GM23338 (cell line): ENCODE measurements around the gene NIPAL4. TPM values are rescaled to one million over a fixed set of nuclear protein-coding genes. Genes with fewer than 3 reads are reported as not detected.

Source experiments
- ATAC-seq: fragments of 200-7000 bp; cut with Tn5 transposase; 3 replicates; pipeline ENCODE4 v1.9.1; 2020
- DNase-seq: peaks from one replicate; pipeline ENCODE4 v3.0.0-alpha.2; 2015; ENCODE audit warnings: low spot score
- H2AFZ ChIP-seq: fragments of 200-600 bp; sonication (generic); 2 replicates; pipeline ENCODE4 v1.8.0; 2016; ENCODE audit warnings: antibody characterized with exemption, mild to moderate bottlenecking, moderate library complexity
- H3F3A ChIP-seq: fragments of 200-600 bp; sonication (generic); replicated peaks from 2 replicates; pipeline ENCODE4 v1.8.0; 2017; ENCODE audit warnings: antibody characterized with exemption, mixed run types, low read depth
- H3K27ac ChIP-seq: fragments of 200-600 bp; sonication (generic); 2 replicates; pipeline ENCODE4 v1.6.1; 2016; ENCODE audit warnings: low read depth
- H3K27me3 ChIP-seq: fragments of 200-600 bp; sonication (generic); 2 replicates; pipeline ENCODE4 v1.8.0; 2016; ENCODE audit warnings: mild to moderate bottlenecking, mixed run types, moderate library complexity; ENCODE audit not compliant: insufficient read depth
- H3K36me3 ChIP-seq: fragments of 200-600 bp; sonication (generic); 2 replicates; pipeline ENCODE4 v1.8.0; 2016; ENCODE audit warnings: mild to moderate bottlenecking; ENCODE audit not compliant: insufficient read depth
- H3K4me1 ChIP-seq: fragments of 200-600 bp; sonication (generic); 2 replicates; pipeline ENCODE4 v1.8.0; 2016; ENCODE audit warnings: mild to moderate bottlenecking, moderate library complexity; ENCODE audit not compliant: insufficient read depth
- H3K4me2 ChIP-seq: fragments of 200-600 bp; sonication (generic); 2 replicates; pipeline ENCODE4 v1.7.1; 2017; ENCODE audit warnings: mixed run types
- H3K4me3 ChIP-seq: fragments of 200-600 bp; sonication (generic); 2 replicates; pipeline ENCODE4 v1.6.1; 2016; ENCODE audit warnings: mixed run types
- H3K79me2 ChIP-seq: fragments of 200-600 bp; sonication (generic); replicated peaks from 2 replicates; pipeline ENCODE4 v1.8.0; 2017; ENCODE audit warnings: mild to moderate bottlenecking; ENCODE audit not compliant: insufficient read depth
- H3K9me2 ChIP-seq: fragments of 200-600 bp; sonication (generic); 2 replicates; pipeline ENCODE4 v1.8.0; 2017; ENCODE audit not compliant: insufficient read depth
- H4K20me1 ChIP-seq: fragments of 200-600 bp; sonication (generic); replicated peaks from 2 replicates; pipeline ENCODE4 v1.8.0; 2017; ENCODE audit warnings: mild to moderate bottlenecking; ENCODE audit not compliant: insufficient read depth
- H3K27ac Mint-ChIP-seq: 2 replicates; pipeline ENCODE4 v1.8.0; 2020; ENCODE audit warnings: inconsistent platforms, mild to moderate bottlenecking, moderate library complexity, mixed read lengths
- H3K27me3 Mint-ChIP-seq: 3 replicates; pipeline ENCODE4 v1.8.0; 2022; ENCODE audit warnings: low read depth, mild to moderate bottlenecking, moderate library complexity, mixed read lengths, inconsistent platforms; ENCODE audit not compliant: insufficient read depth, poor library complexity
- H3K36me3 Mint-ChIP-seq: 3 replicates; pipeline ENCODE4 v1.8.0; 2021; ENCODE audit warnings: low read depth, mild to moderate bottlenecking, inconsistent platforms, moderate library complexity, mixed read lengths
- H3K4me1 Mint-ChIP-seq: 3 replicates; pipeline ENCODE4 v1.8.0; 2020; ENCODE audit warnings: mild to moderate bottlenecking, inconsistent platforms, mixed read lengths
- H3K4me3 Mint-ChIP-seq: 3 replicates; pipeline ENCODE4 v1.8.0; 2021; ENCODE audit warnings: moderate library complexity, mild to moderate bottlenecking, inconsistent platforms, mixed read lengths
- H3K9me3 Mint-ChIP-seq: 3 replicates; pipeline ENCODE4 v1.8.0; 2020; ENCODE audit warnings: moderate library complexity, mild to moderate bottlenecking, inconsistent platforms, mixed read lengths
- CREB1 ChIP-seq: fragments of 250-450 bp; sonication (Bioruptor Pico); IDR thresholded peaks from 2 replicates; pipeline ENCODE4 v1.5.0; 2020; ENCODE audit warnings: low read depth, mild to moderate bottlenecking, moderate library complexity
- EZH2 ChIP-seq: fragments of 200-600 bp; sonication (generic); IDR thresholded peaks from one replicate; pipeline ENCODE4 v1.8.0; 2017; ENCODE audit warnings: antibody characterized with exemption, mild to moderate bottlenecking, low read depth; ENCODE audit not compliant: unreplicated experiment
- EZH2phosphoT487 ChIP-seq: fragments of 200-600 bp; sonication (generic); IDR thresholded peaks from one replicate; pipeline ENCODE4 v1.8.1; 2018; ENCODE audit warnings: antibody characterized with exemption; ENCODE audit not compliant: unreplicated experiment
- JUNB ChIP-seq: IDR thresholded peaks from one replicate; pipeline ENCODE4 v1.6.1; 2016; ENCODE audit warnings: antibody characterized with exemption; ENCODE audit not compliant: unreplicated experiment
- NANOG ChIP-seq: IDR thresholded peaks from 2 replicates; pipeline ENCODE4 v1.6.1; 2016; ENCODE audit warnings: antibody characterized with exemption, borderline replicate concordance
- POLR2AphosphoS5 ChIP-seq: IDR thresholded peaks from 2 replicates; pipeline ENCODE4 v1.6.1; 2016; ENCODE audit warnings: antibody characterized with exemption, low read depth
- STAT1 ChIP-seq: IDR thresholded peaks from one replicate; pipeline ENCODE4 v1.6.1; 2016; ENCODE audit warnings: antibody characterized with exemption; ENCODE audit not compliant: unreplicated experiment
- ZNF114 ChIP-seq: fragments of 250-450 bp; sonication (Bioruptor Pico); IDR thresholded peaks from 2 replicates; pipeline ENCODE4 v1.5.0; 2020; ENCODE audit warnings: mild to moderate bottlenecking, moderate library complexity
- ZNF331 ChIP-seq: fragments of 250-450 bp; sonication (Bioruptor Pico); IDR thresholded peaks from 2 replicates; pipeline ENCODE4 v1.5.0; 2020; ENCODE audit warnings: low read depth, mild to moderate bottlenecking, moderate library complexity
- polyA plus RNA-seq: library from polyadenylated mRNA; unstranded; fragments of >200 nt; fragmentation: Nextera tagmentation; extraction: Ambion mirVana; gene quantifications from 2 replicates; pipeline ENCODE4 v1.2.1, GENCODE V29; 2016
- total RNA-seq: library from RNA; depleted of rRNA; stranded (reverse); fragments of >200 nt; shearing (Covaris generic); gene quantifications from 2 replicates; pipeline ENCODE4 v1.2.3, GENCODE V29; 2014
- TF ChIP-seq, protein P1 (sequence below): fragments of 250-450 bp; sonication (Bioruptor Pico); IDR thresholded peaks from 2 replicates; pipeline ENCODE4 v1.5.0; 2020; ENCODE audit warnings: mild to moderate bottlenecking, moderate library complexity
- TF ChIP-seq, protein P2 (sequence below), 2 experiments: fragments of 200-600 bp in 1 of 2; sonication (generic) in 1 of 2; conservative IDR thresholded peaks; 2 replicates each; pipeline versions ENCODE4 v1.5.1 to v1.6.1; 2016 to 2017; ENCODE audit warnings: antibody characterized with exemption in 2 of 2, low read depth in 2 of 2, mild to moderate bottlenecking in 2 of 2, moderate library complexity in 1 of 2
- TF ChIP-seq, protein P3 (sequence below): IDR thresholded peaks from one replicate; pipeline ENCODE4 v1.6.1; 2018; ENCODE audit warnings: antibody characterized with exemption; ENCODE audit not compliant: unreplicated experiment
- TF ChIP-seq, protein P4 (sequence below): IDR thresholded peaks from 2 replicates; pipeline ENCODE4 v1.6.1; 2016; ENCODE audit warnings: antibody characterized with exemption

Gene NIPAL4
- total and polyA plus RNA-seq, 2 experiments from 2014 or later: 0.21 TPM; not detected in 1

DNA sequence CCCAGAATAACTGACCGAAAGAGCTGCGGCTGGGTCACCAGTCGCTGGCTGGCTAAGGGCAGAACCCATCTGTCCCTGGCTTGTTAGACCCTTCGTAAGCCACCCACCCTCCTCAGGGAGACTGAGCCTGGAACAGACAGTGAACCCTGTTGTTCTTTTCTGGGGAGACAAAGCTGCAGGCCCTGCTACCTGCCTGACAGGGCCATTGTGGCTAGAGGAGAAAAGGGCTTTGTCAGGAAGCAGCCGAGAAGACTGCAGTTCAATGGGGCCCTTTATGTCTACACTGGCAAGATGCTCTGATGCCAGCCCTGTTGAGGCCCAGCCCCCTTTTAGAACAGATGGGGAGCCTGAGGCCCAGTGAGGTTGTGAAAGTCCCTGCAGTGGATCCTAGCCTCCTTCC lies 3.7 kb upstream of the NIPAL4 start (continued):
- TF ChIP-seq, protein P1, sequence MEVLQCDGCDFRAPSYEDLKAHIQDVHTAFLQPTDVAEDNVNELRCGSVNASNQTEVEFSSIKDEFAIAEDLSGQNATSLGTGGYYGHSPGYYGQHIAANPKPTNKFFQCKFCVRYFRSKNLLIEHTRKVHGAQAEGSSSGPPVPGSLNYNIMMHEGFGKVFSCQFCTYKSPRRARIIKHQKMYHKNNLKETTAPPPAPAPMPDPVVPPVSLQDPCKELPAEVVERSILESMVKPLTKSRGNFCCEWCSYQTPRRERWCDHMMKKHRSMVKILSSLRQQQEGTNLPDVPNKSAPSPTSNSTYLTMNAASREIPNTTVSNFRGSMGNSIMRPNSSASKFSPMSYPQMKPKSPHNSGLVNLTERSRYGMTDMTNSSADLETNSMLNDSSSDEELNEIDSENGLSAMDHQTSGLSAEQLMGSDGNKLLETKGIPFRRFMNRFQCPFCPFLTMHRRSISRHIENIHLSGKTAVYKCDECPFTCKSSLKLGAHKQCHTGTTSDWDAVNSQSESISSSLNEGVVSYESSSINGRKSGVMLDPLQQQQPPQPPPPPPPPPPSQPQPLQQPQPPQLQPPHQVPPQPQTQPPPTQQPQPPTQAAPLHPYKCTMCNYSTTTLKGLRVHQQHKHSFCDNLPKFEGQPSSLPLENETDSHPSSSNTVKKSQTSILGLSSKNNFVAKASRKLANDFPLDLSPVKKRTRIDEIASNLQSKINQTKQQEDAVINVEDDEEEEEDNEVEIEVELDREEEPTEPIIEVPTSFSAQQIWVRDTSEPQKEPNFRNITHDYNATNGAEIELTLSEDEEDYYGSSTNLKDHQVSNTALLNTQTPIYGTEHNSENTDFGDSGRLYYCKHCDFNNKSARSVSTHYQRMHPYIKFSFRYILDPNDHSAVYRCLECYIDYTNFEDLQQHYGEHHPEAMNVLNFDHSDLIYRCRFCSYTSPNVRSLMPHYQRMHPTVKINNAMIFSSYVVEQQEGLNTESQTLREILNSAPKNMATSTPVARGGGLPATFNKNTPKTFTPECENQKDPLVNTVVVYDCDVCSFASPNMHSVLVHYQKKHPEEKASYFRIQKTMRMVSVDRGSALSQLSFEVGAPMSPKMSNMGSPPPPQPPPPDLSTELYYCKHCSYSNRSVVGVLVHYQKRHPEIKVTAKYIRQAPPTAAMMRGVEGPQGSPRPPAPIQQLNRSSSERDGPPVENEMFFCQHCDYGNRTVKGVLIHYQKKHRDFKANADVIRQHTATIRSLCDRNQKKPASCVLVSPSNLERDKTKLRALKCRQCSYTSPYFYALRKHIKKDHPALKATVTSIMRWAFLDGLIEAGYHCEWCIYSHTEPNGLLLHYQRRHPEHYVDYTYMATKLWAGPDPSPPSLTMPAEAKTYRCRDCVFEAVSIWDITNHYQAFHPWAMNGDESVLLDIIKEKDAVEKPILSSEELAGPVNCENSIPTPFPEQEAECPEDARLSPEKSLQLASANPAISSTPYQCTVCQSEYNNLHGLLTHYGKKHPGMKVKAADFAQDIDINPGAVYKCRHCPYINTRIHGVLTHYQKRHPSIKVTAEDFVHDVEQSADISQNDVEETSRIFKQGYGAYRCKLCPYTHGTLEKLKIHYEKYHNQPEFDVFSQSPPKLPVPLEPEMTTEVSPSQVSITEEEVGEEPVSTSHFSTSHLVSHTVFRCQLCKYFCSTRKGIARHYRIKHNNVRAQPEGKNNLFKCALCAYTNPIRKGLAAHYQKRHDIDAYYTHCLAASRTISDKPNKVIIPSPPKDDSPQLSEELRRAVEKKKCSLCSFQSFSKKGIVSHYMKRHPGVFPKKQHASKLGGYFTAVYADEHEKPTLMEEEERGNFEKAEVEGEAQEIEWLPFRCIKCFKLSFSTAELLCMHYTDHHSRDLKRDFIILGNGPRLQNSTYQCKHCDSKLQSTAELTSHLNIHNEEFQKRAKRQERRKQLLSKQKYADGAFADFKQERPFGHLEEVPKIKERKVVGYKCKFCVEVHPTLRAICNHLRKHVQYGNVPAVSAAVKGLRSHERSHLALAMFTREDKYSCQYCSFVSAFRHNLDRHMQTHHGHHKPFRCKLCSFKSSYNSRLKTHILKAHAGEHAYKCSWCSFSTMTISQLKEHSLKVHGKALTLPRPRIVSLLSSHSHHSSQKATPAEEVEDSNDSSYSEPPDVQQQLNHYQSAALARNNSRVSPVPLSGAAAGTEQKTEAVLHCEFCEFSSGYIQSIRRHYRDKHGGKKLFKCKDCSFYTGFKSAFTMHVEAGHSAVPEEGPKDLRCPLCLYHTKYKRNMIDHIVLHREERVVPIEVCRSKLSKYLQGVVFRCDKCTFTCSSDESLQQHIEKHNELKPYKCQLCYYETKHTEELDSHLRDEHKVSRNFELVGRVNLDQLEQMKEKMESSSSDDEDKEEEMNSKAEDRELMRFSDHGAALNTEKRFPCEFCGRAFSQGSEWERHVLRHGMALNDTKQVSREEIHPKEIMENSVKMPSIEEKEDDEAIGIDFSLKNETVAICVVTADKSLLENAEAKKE (CRISPR knock-in tag): no peak
- TF ChIP-seq ZNF114 (CRISPR knock-in tag): no peak
- TF ChIP-seq JUNB: no peak
- TF ChIP-seq, protein P2, sequence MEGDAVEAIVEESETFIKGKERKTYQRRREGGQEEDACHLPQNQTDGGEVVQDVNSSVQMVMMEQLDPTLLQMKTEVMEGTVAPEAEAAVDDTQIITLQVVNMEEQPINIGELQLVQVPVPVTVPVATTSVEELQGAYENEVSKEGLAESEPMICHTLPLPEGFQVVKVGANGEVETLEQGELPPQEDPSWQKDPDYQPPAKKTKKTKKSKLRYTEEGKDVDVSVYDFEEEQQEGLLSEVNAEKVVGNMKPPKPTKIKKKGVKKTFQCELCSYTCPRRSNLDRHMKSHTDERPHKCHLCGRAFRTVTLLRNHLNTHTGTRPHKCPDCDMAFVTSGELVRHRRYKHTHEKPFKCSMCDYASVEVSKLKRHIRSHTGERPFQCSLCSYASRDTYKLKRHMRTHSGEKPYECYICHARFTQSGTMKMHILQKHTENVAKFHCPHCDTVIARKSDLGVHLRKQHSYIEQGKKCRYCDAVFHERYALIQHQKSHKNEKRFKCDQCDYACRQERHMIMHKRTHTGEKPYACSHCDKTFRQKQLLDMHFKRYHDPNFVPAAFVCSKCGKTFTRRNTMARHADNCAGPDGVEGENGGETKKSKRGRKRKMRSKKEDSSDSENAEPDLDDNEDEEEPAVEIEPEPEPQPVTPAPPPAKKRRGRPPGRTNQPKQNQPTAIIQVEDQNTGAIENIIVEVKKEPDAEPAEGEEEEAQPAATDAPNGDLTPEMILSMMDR (conservative IDR thresholded peaks at IDR 0.05; ENCODE audit: low read depth in 2 of 2): no peak
- no peak for TF ChIP-seq CREB1
- TF ChIP-seq NANOG: no peak
- TF ChIP-seq EZH2phosphoT487: no peak
- no peak for TF ChIP-seq POLR2AphosphoS5
- TF ChIP-seq STAT1: no peak

DNA sequence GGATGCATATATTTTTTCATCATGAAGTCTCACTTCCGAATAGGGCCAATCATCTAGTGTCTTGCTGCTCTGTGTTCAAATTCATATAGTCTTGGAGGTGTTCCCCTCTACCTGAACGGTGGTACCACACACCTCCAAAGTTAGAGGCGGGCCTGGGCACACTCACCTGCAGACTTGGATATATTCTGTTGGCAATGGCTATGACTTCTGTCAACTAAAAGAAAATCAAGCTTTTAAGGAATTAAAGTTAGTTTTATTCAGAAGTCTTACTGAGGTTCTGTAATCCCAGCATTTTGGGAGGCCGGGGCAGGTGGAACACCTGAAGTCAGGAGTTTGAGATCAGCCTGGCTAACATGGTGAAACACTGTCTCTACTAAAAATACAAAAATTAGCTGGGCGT lies 2.6 kb upstream of the NIPAL4 start:
- Histone ChIP-seq H3K4me2 (no peak overlapping the region), H3K27me3 (peaks cover 41% of the 10 kb centered on the region), H3F3A (no peaks in the 10 kb centered on the region), H3K36me3 (no peaks in the 10 kb centered on the region), H3K9me2 (no peaks in the 10 kb centered on the region), H2AFZ (no peak overlapping the region), H3K4me1 (peaks cover 17% of the 10 kb centered on the region), H4K20me1 (no peaks in the 10 kb centered on the region), H3K79me2 (no peaks in the 10 kb centered on the region), H3K4me3 (no peak overlapping the region), H3K27ac (no peak overlapping the region)
- Mint-ChIP-seq H3K4me1 (peaks cover 19% of the 10 kb centered on the region; the same call in 2 of the 3 replicates), H3K36me3 (no peaks in the 10 kb centered on the region), H3K27me3 (peaks cover 23% of the 10 kb centered on the region), H3K27ac (no peak overlapping the region), H3K9me3 (no peaks in the 10 kb centered on the region), H3K4me3 (no peak overlapping the region)
- no peak for ATAC-seq
- DNase-seq: no peak
- no peak for TF ChIP-seq POLR2AphosphoS5
- TF ChIP-seq NANOG: no peak
- TF ChIP-seq, protein P3, sequence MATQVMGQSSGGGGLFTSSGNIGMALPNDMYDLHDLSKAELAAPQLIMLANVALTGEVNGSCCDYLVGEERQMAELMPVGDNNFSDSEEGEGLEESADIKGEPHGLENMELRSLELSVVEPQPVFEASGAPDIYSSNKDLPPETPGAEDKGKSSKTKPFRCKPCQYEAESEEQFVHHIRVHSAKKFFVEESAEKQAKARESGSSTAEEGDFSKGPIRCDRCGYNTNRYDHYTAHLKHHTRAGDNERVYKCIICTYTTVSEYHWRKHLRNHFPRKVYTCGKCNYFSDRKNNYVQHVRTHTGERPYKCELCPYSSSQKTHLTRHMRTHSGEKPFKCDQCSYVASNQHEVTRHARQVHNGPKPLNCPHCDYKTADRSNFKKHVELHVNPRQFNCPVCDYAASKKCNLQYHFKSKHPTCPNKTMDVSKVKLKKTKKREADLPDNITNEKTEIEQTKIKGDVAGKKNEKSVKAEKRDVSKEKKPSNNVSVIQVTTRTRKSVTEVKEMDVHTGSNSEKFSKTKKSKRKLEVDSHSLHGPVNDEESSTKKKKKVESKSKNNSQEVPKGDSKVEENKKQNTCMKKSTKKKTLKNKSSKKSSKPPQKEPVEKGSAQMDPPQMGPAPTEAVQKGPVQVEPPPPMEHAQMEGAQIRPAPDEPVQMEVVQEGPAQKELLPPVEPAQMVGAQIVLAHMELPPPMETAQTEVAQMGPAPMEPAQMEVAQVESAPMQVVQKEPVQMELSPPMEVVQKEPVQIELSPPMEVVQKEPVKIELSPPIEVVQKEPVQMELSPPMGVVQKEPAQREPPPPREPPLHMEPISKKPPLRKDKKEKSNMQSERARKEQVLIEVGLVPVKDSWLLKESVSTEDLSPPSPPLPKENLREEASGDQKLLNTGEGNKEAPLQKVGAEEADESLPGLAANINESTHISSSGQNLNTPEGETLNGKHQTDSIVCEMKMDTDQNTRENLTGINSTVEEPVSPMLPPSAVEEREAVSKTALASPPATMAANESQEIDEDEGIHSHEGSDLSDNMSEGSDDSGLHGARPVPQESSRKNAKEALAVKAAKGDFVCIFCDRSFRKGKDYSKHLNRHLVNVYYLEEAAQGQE: no peak
- no peak for TF ChIP-seq EZH2phosphoT487
- no peak for TF ChIP-seq ZNF331
- TF ChIP-seq ZNF114 (CRISPR knock-in tag): no peak
- no peak for TF ChIP-seq CREB1
- TF ChIP-seq, protein P4, sequence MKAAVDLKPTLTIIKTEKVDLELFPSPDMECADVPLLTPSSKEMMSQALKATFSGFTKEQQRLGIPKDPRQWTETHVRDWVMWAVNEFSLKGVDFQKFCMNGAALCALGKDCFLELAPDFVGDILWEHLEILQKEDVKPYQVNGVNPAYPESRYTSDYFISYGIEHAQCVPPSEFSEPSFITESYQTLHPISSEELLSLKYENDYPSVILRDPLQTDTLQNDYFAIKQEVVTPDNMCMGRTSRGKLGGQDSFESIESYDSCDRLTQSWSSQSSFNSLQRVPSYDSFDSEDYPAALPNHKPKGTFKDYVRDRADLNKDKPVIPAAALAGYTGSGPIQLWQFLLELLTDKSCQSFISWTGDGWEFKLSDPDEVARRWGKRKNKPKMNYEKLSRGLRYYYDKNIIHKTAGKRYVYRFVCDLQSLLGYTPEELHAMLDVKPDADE: no peak
- no peak for TF ChIP-seq JUNB
- TF ChIP-seq EZH2: no peak
